ENCODE results near the gene LAMA2.

The LAMA2 gene

DNA sequence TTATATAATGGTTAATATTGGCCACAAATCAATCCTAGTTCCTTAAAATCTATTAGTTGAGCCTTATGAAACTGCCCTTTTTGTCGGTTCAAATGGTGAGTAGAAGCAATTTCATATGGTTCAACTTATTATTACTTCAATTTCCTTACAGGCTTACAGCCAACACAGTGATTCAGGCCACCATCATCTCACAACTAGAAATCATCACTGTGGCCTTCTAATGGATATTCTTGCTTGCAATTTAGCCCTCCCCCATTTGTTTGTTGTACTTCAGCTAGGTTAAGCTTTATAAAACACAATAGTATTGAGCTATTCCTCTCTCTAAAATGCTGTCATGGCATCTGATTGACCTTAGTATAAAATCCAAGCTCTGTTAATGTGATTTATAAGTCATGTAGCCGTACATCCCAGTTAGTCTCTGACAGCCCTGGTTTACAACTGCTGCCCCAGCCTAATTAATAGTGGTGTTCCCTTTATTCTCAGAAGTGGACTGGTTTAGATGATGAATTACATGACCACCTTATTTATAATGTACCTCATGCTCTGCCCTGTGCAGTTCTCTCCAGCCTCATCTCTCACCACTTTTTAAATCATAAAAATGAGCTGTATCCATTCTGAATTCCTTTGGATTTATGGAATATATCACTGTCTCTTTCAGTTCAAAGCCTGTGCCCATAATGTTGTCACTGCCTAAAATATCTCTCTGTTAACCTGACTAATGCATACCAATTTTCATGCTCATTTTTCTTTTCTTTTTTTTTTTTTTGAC, 36.7 kb downstream of the LAMA2 start:
- no peak for DNase-seq

- no peak for DNase-seq
Measured at GRCh38 chr6:128925765-128926164, 42.8 kb downstream of the LAMA2 start.

- DNase-seq = no peak
Measured at GRCh38 chr6:128929869-128930268, 46.9 kb downstream of the LAMA2 start.

DNA sequence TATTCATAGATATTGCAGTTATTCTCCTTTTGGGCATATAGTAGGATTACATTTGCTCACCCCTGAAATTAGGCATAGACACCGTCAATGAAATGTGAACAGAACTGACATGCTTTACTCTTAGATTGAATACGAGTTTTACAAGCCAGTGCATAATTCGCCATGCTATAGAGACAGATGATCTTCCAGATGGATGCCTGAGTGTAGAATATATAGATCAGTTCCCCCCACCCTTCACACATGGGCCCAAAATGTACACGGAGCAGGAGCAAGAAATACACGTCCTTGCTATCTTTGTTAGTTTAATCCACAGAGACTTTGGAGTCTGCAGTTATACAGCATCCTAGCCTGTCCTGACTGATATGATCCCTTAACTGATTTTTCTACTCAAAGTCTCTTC, 47.4 kb downstream of the LAMA2 start:
- DNase-seq = no peak

DNA sequence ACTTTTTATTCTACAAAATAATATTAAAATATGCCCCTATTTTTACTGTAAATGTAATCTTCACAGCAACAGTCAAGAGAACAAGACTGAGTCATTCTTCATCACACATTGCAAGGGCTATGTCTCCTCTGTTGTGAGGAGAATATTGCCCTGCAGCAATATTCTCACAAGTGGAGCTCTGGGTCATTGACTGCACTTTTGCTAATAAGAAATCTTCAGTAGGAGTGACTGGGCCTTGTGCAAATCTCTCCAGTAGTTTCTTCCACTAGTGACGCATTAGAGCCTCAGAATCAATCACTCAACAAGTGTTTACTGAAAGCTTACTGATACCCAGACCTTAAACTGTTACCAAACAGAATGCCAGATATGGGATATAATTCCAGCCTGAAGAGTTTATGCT, 49.1 kb downstream of the LAMA2 start:
- no peak for DNase-seq

DNA sequence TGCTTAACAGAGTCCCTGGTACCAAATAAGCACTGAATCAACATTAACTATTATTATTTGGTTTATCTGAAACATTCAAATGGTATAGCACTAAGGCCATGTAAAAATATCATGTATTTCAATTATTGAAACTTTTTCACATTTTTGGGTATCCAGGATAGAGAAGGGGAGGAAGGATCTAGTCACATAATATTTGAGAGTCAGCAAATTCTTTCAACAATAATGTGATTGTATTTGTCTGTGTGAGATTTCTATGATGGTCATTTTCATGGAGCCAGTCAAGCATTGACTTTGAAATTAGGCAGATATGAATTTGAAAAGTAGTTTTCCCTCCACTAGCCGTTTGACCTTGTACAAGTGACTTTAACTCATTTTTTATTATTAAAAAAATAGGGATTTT, 67.9 kb downstream of the LAMA2 start:
- DNase-seq = no peak

DNA sequence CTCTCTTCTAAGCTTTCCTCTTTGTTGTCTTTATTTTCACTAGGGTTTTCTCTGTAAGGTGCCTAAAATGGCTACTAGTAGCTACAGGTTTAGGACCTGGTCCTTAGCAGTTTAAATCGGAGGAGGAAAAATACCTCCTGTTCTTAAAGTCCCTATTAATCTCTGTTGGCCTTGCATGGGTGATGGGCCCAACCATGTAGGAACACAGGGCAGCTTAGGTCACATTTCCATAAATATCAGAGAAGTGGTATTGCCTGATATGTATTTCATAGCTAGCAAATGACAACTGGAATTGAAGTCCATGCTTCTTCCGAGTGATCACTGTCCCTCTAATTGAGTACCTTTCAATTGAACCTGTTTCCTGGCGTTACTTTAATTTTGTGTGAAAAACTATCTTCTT, 70.0 kb downstream of the LAMA2 start:
- no peak for DNase-seq

DNA sequence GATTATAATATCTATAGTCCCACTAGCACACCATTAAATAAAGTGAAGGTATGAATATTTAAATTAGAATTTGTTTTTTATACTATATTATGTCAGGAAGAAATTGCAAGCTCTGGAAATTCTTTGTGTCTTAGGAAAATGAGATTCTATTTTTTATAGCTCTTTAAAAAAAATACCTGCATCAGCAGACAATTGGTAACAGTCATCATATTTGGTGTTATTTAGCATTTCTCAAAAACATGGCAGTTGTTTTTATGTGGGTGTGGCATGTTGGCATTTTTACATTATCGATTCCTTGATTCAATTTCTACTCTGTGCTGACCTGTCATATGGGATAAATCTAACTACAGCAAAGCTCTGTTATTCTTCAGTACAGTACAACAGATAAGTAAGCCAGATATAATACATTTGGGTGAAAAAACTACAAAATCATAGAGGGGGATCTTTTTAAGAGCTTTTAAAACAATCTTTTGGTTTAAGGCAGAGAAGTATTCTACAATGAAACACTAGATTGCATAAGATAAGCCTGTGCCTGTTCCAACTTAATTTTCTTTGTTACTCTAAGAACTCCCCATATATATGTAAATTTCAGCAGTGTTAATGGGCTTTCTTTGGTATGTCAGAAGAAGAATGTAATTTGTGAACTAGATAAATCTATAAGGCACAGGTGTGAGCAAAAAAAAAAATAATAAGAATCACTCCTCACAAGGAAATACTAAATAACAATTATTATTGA, 71.5 kb downstream of the LAMA2 start:
- no peak for DNase-seq

DNA sequence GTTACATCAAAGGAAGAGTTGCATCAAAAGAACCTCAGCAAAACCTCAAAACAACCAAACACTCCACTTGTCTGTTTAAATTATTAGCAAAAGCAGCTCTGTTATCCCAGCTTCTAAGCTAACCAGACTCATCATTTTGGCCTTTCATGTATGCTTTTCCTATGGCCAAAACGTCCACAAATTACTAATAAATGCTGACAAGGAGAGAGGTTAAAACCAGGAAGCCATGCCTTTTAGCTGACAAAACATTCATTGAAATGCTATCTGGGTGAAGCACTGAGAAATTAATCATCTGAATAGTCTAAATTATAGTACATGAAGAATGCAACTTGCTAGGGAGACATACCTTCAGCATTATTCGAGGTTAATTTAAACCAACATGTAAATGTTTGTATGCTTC, 80.6 kb downstream of the LAMA2 start:
- no peak for DNase-seq

- no peak for DNase-seq
Measured at GRCh38 chr6:128964233-128964755, 81.4 kb downstream of the LAMA2 start.

- DNase-seq = no peak
Measured at GRCh38 chr6:128964771-128965170, 81.8 kb downstream of the LAMA2 start.

DNA sequence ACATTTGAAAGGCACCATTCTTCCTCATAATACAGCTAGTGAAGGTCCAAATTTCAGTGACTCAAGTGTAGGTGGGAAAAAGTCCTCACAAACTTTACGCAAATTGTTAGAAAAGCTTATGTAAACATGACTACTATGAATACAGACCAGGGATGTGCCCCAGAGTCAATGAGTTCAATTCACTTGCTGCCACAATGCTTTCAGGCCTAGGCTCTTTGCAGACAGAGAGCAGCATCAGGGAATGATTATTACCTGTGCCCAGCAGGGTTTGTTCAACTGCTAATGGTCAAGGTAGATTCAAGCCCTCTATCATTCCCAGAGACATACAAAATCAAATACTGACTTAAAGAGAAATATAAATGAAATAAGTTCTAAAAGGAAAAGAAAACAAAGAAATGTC, 84.0 kb downstream of the LAMA2 start:
- no peak for DNase-seq

DNA sequence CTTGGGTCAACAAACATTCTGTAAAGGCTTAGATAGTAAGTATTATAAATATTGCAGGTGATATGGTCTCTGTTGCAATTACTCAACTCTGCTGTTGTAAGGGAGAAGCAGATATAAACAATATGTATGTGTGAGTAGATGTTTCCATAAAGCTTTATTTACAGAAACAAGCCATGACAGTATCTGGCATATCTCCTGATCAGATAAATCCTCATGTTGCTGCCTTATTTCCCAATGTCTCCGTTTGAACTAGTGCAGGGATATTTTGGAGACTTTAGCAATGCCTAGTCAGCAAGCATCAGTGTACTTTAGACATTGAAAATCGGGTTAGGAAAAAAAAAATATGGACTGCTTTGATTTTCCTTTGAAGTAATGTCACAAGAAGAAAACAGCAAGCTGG, 96.1 kb downstream of the LAMA2 start:
- DNase-seq = no peak

- DNase-seq = no peak
Measured at GRCh38 chr6:128981716-128982115, 98.8 kb downstream of the LAMA2 start.

DNA sequence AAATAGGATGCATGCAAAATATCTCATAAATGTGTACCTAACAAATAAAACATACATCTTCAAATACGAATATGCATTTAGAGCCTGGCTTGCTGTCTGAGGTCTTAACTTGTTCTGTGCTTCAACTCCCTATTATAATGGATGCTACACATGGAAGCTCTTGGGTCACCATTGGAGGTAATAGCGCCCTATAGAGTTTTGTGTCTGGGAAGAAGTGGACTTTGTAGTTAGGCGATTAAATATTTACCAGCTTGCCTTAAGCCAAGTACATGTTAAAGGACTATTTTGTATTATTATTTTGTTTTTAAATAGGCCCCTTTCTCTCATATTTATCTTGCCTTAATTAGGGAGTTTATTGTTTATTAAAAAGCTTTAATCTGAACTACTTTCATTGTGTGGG, 107.4 kb downstream of the LAMA2 start:
- DNase-seq = no peak

- DNase-seq = no peak
Measured at GRCh38 chr6:128990915-128991314, 108.0 kb downstream of the LAMA2 start.

GRCh38 chr6:128993166-128993565, 110.2 kb downstream of the LAMA2 start:
- no peak for DNase-seq

GRCh38 chr6:128997880-128998279, 114.9 kb downstream of the LAMA2 start:
- DNase-seq = no peak

DNA sequence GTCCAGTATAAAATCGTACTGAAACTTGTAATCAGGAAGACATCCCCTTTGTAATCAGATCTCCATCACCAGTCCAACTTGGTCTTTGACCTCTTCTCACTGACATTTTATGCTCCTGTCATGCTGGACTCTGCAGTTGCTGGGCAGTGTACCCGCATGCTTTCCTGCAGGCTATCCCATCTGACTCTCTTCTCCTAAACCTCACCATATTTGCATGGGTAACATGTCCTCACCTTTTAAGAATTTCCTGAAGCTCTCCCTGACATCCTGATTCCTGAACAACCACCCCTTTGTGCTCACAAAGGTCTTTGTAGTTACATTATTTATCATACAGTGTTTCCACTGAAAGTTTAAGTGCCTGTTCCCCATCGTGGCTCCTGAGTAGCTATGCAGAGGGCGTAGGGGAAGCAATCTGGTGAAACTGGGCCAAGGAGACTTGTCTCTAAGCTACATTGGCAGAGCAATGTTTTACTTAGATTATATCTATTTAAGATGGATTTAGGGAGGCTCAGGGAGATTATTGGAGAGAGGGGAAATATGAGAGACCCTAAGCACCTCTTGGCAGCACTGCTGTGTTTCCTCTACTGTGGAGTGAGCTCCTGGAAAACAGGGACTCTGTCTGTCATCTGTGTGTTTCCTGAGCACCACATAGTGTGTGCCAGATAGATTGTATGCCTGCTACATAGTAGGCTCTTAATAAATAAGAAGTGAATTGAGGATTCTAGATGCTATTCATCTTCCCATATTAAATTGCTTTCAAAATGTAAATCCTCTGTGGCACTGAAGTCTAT, 124.0 kb downstream of the LAMA2 start:
- no peak for DNase-seq

DNA sequence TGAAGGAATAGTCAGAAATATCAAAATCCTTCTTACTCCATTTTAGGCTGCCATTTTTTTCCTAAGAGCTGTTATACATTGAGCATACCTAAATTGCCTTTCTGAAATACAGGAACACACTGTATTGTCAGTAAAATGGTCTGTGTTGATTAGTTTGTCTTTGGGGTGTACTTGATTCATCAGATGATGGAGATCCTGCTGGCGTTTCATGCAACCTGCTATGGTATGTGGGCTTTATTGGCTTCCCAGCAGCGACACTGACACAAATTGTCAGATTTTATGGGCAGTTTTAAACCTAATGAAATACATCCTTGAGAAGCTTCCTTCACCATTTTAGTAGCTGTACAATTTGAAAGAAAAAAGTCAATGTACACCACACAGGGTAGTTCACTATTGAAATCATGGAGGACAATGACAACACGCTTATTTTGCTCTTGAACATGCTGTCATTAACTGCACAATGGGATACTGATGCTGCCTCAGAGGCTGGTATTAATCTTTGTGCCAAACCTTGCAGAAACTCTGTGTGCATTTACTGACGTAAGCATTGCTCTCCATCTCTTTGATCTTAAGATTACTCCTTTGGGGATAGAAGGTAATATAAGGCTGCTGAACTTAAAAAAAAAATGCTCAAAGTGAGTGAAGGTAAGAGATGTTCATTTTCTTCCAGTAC, 124.9 kb downstream of the LAMA2 start:
- DNase-seq = no peak

GRCh38 chr6:129008591-129008990, 125.7 kb downstream of the LAMA2 start:
- DNase-seq = no peak

DNA sequence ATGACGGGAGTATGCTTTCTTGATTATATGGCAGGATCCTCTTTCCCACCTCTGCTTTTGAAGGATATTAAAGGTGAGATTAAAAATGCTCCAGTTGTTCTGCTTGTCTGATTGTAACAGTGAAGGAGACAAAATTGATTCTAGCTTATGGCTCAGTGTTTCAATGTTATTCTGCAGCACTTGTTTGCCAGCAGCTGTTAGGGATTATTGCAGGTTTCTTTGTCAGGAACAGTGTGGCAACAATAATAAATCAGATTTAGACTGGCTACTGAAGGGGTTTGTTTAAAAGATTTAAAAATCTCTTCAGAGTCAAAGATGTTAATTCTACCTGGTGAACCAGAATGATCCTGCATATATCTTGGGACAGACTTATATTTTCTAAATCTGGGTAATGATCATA, 126.9 kb downstream of the LAMA2 start:
- DNase-seq = no peak

DNA sequence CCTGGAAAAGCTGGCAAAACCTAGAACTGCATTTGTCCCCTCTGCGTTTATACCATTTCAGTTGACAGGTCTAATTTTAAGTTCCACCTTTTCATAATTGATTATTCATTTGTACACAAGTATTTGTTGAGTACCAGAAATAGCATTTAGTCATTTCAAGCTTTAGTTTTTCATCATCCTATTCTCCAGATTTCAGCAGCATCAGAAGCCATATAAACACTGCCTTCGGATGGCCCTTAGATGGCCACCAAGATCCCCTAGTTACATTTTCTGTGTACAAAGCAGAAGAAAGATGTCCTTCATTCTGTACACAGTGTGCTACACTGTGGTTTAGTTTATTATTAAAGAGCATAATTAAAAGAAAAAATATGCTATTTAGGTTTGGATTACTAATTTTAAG, 131.4 kb downstream of the LAMA2 start:
- no peak for DNase-seq

Data from activated CD4-positive, alpha-beta T cell treated with anti-CD3 and anti-CD28 coated beads, Interleukin-2, amount 50 U/mL, for 4 hours (primary cell).